ENCODE results near the gene SPAG4.
A peak's percentile ranks its signal among the peaks of the same experiment; 100 is the strongest.

The SPAG4 gene

GRCh38 chr20:35600176-35600992 lies 15.2 kb upstream of the SPAG4 start:
- no peak for DNase-seq (ENCODE audit: low read depth)

- peak; percentile 69 for DNase-seq (ENCODE audit: low read depth)
These were observed 14.3 kb upstream of the SPAG4 start for GRCh38 chr20:35600993-35601973.

- no peak for DNase-seq (ENCODE audit: low read depth)
These were observed 13.6 kb upstream of the SPAG4 start for GRCh38 chr20:35601990-35602389.

GRCh38 chr20:35602851-35603495 lies 12.7 kb upstream of the SPAG4 start:
- DNase-seq (ENCODE audit: low read depth): no peak

- DNase-seq (ENCODE audit: low read depth): no peak
These were observed 11.8 kb upstream of the SPAG4 start for GRCh38 chr20:35603695-35604448.

- DNase-seq (ENCODE audit: low read depth): no peak
These were observed 11.2 kb upstream of the SPAG4 start for GRCh38 chr20:35604449-35604747.

- no peak for DNase-seq (ENCODE audit: low read depth)
These were observed 9.5 kb upstream of the SPAG4 start for GRCh38 chr20:35606127-35606526.

- DNase-seq (ENCODE audit: low read depth): no peak
These were observed 8.5 kb upstream of the SPAG4 start for GRCh38 chr20:35607003-35607735.

- DNase-seq (ENCODE audit: low read depth): no peak
These were observed 4.7 kb upstream of the SPAG4 start for GRCh38 chr20:35610833-35611427.

- DNase-seq (ENCODE audit: low read depth): no peak
These were observed 4.1 kb upstream of the SPAG4 start for GRCh38 chr20:35611482-35611881.

- DNase-seq (ENCODE audit: low read depth): no peak
These were observed 1.1 kb downstream of the SPAG4 start for GRCh38 chr20:35616465-35617396.

- DNase-seq (ENCODE audit: low read depth): no peak
These were observed 2.0 kb downstream of the SPAG4 start for GRCh38 chr20:35617397-35618262.

- DNase-seq (ENCODE audit: low read depth): no peak
These were observed 2.9 kb downstream of the SPAG4 start for GRCh38 chr20:35618263-35619131.

GRCh38 chr20:35619196-35620095 lies 3.8 kb downstream of the SPAG4 start:
- DNase-seq (ENCODE audit: low read depth): peak; percentile 60

GRCh38 chr20:35620818-35621559 lies 5.4 kb downstream of the SPAG4 start:
- no peak for DNase-seq (ENCODE audit: low read depth)

- no peak for DNase-seq (ENCODE audit: low read depth)
These were observed 5.9 kb downstream of the SPAG4 start for GRCh38 chr20:35621560-35621946.
